ENCODE results near the gene DDX3X. TPM values are rescaled to one million over a fixed set of nuclear protein-coding genes. Genes with fewer than 3 reads are reported as not detected.

Gene DDX3X
- polyA plus RNA-seq, 1 of the 3 experiments (the other 2 are of a cell fraction) = 30.9 TPM

DNA sequence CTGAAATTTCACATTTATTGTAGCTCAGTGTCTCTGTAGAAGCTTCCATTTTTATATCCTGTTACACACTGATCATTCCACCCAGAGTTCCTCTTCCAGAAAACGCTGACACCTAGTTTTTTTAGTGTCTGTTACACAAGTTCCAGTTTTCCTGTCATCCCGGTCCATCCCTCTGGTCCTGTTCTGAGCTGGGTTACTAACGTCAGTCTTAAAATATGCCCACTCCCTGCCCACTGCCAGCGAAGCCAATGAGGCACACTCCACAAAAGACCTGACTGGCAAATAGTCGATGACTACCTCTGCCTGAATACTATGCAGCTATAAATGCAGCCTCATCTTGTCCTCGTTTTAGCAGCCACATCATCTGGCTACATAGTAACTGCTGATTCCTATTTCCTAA, 30.9 kb upstream of the DDX3X start:
- Histone ChIP-seq H3K27ac (ENCODE audit: low read depth in 2 of 2, low read length in 1 of 2) (no peak overlapping the region), H3K4me2 (no peak overlapping the region), H3K9me3 (no peaks in the 10 kb centered on the region), H3K9ac (no peak overlapping the region), H3K36me3 (replicated peaks in 1 of 2; ENCODE audit: control insufficient read depth in 1 of 2, insufficient read depth in 2 of 2, low read length in 1 of 2) (no peaks in the 10 kb centered on the region), H3K4me3 (ENCODE audit: low read depth in 2 of 2, low read length in 1 of 2) (no peak overlapping the region), H3K79me2 (ENCODE audit: insufficient read depth) (no peaks in the 10 kb centered on the region), H3K9me2 (no peaks in the 10 kb centered on the region), H3K4me1 (ENCODE audit: control insufficient read depth in 1 of 2, insufficient read depth in 2 of 2, low read depth in 1 of 2, low read length in 1 of 2) (peaks cover 0 to 9% of the 10 kb centered on the region in 2 experiments; a peak in 1 of 4 replicates), H3F3A (replicated peaks; ENCODE audit: insufficient read depth) (peaks cover 5% of the 10 kb centered on the region), H4K20me1 (ENCODE audit: insufficient read depth) (no peaks in the 10 kb centered on the region), H2AFZ (ENCODE audit: low read depth) (no peak overlapping the region), H3K27me3 (ENCODE audit: insufficient read depth) (no peaks in the 10 kb centered on the region)
- CTCF ChIA-PET = interaction anchor here (1.2 to 1.4 kb wide), 2 partner anchors 39 to 123 kb away, joined by 3 to 4 read pairs; no protein-coding TSS in a partner anchor
- TF ChIP-seq RCOR1 (IDR thresholded peaks at IDR 0.05; ENCODE audit: low read length) = no peak
- TF ChIP-seq SMC3 (IDR thresholded peaks at IDR 0.05; ENCODE audit: low read depth, low read length) = no peak
- TF ChIP-seq RFX5 (IDR thresholded peaks at IDR 0.05; ENCODE audit: low read length) = no peak
- no peak for DNase-seq
- WGBS (ENCODE audit: low lambda C conversion rate) = 51% methylated on average over 6 of the region's 6 CpGs
- POLR2A ChIA-PET = no interaction called here

DNA sequence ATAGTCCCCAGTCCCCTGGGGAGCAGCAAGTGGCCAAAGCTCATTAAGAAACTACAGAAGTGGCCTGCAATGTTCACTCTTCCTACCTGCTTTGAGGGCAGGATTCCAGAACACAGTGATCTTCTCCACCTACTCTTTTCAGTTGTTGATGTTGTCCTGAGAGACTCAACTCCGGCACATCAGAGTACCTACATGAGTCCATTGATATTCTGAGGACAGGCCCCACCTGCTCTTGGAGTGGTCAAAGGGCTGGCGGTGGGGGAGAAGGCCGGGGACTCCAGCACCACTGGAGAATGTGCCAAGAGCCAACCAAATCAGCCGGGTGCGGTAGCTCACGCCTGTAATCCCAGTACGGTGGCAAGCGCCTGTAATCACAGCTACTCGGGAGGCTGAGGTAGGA, 29.8 kb upstream of the DDX3X start:
- CTCF ChIA-PET = interaction anchor here (0.9 to 1.2 kb wide), 2 partner anchors 27 to 124 kb away, joined by 3 read pairs; no protein-coding TSS in a partner anchor
- H2AFZ ChIP-seq (ENCODE audit: low read depth) = no peak overlapping the region
- TF ChIP-seq GATA2 (CRISPR knock-in tag; IDR thresholded peaks at IDR 0.05) = no peak
- no peak for TF ChIP-seq JUND (IDR thresholded peaks at IDR 0.05)
- no peak for TF ChIP-seq SMC3 (IDR thresholded peaks at IDR 0.05; ENCODE audit: low read depth, low read length)
- TF ChIP-seq FOXM1 (IDR thresholded peaks at IDR 0.05; ENCODE audit: low read depth) = no peak
- TF ChIP-seq NFIC (IDR thresholded peaks at IDR 0.05; ENCODE audit: borderline replicate concordance) = no peak
- TF ChIP-seq, protein P1, sequence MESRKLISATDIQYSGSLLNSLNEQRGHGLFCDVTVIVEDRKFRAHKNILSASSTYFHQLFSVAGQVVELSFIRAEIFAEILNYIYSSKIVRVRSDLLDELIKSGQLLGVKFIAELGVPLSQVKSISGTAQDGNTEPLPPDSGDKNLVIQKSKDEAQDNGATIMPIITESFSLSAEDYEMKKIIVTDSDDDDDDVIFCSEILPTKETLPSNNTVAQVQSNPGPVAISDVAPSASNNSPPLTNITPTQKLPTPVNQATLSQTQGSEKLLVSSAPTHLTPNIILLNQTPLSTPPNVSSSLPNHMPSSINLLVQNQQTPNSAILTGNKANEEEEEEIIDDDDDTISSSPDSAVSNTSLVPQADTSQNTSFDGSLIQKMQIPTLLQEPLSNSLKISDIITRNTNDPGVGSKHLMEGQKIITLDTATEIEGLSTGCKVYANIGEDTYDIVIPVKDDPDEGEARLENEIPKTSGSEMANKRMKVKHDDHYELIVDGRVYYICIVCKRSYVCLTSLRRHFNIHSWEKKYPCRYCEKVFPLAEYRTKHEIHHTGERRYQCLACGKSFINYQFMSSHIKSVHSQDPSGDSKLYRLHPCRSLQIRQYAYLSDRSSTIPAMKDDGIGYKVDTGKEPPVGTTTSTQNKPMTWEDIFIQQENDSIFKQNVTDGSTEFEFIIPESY (IDR thresholded peaks at IDR 0.05; ENCODE audit: borderline replicate concordance, low read depth) = no peak
- no peak for TF ChIP-seq RCOR1 (IDR thresholded peaks at IDR 0.05; ENCODE audit: low read length)
- no peak for TF ChIP-seq NRF1 (IDR thresholded peaks at IDR 0.05; ENCODE audit: low read depth, low read length)
- TF ChIP-seq POLR2AphosphoS5 (IDR thresholded peaks at IDR 0.05; ENCODE audit: low read depth, low read length) = no peak
- TF ChIP-seq MEF2A (IDR thresholded peaks at IDR 0.05; ENCODE audit: borderline replicate concordance, low read depth) = no peak
- no peak for TF ChIP-seq GABPA (IDR thresholded peaks at IDR 0.05; ENCODE audit: low read depth)
- no peak for TF ChIP-seq RFX5 (IDR thresholded peaks at IDR 0.05; ENCODE audit: low read length)
- no peaks in the 10 kb centered on the region for H3K36me3 ChIP-seq (replicated peaks in 1 of 2; ENCODE audit: control insufficient read depth in 1 of 2, insufficient read depth in 2 of 2, low read length in 1 of 2)
- 88% methylated on average over 7 of the region's 9 CpGs for WGBS (ENCODE audit: low lambda C conversion rate)
- H4K20me1 ChIP-seq (ENCODE audit: insufficient read depth) = no peaks in the 10 kb centered on the region
- no peak overlapping the region for H3K9ac ChIP-seq
- peaks cover 5% of the 10 kb centered on the region for H3F3A ChIP-seq (replicated peaks; ENCODE audit: insufficient read depth)
- H3K9me2 ChIP-seq = no peaks in the 10 kb centered on the region
- H3K4me1 ChIP-seq (ENCODE audit: control insufficient read depth in 1 of 2, insufficient read depth in 2 of 2, low read depth in 1 of 2, low read length in 1 of 2) = peaks cover 3 to 9% of the 10 kb centered on the region in 2 experiments; a peak in 2 of 4 replicates
- H3K9me3 ChIP-seq = no peaks in the 10 kb centered on the region
- H3K79me2 ChIP-seq (ENCODE audit: insufficient read depth) = no peaks in the 10 kb centered on the region
- POLR2A ChIA-PET = no interaction called here
- no peaks in the 10 kb centered on the region for H3K27me3 ChIP-seq (ENCODE audit: insufficient read depth)
- H3K4me3 ChIP-seq (ENCODE audit: low read depth in 2 of 2, low read length in 1 of 2) = no peak overlapping the region
- no peak overlapping the region for H3K4me2 ChIP-seq
- no peak for DNase-seq
- H3K27ac ChIP-seq (ENCODE audit: low read depth in 2 of 2, low read length in 1 of 2) = no peak overlapping the region
